ENCODE measurements around the gene GOLGA1. TPM values are rescaled to one million over a fixed set of nuclear protein-coding genes. Genes with fewer than 3 reads are reported as not detected.
A peak's percentile ranks its signal among the peaks of the same experiment; 100 is the strongest.

The GOLGA1 gene
- total and polyA plus RNA-seq, 2 of the 13 experiments (the other 11 are each of a cell fraction or from before 2014, with no cell fraction given): 12.7 to 15.9 TPM

- FAIRE-seq: no peak
- BruUV-seq (replicated peaks): no TSS peak
- no peak overlapping the region for H2AFZ ChIP-seq (ENCODE audit: low read length)
- TF ChIP-seq JUN (CRISPR knock-in tag; IDR thresholded peaks at IDR 0.05) (no peak), ZNF503 (CRISPR knock-in tag; IDR thresholded peaks at IDR 0.05) (no peak), ETV6 (CRISPR knock-in tag; conservative IDR thresholded peaks at IDR 0.05) (no peak), PPARG (CRISPR knock-in tag; conservative IDR thresholded peaks at IDR 0.05) (no peak), ZNF484 (CRISPR knock-in tag; IDR thresholded peaks at IDR 0.05; ENCODE audit: borderline replicate concordance, low read depth) (no peak), ZNF546 (CRISPR knock-in tag; conservative IDR thresholded peaks at IDR 0.05) (no peak), MTF2 (CRISPR knock-in tag; IDR thresholded peaks at IDR 0.05; ENCODE audit: borderline replicate concordance) (no peak), FOXP1 (IDR thresholded peaks at IDR 0.05) (no peak), FOXP1 (CRISPR knock-in tag; IDR thresholded peaks at IDR 0.05) (no peak)
- TF ChIP-seq, protein P1, sequence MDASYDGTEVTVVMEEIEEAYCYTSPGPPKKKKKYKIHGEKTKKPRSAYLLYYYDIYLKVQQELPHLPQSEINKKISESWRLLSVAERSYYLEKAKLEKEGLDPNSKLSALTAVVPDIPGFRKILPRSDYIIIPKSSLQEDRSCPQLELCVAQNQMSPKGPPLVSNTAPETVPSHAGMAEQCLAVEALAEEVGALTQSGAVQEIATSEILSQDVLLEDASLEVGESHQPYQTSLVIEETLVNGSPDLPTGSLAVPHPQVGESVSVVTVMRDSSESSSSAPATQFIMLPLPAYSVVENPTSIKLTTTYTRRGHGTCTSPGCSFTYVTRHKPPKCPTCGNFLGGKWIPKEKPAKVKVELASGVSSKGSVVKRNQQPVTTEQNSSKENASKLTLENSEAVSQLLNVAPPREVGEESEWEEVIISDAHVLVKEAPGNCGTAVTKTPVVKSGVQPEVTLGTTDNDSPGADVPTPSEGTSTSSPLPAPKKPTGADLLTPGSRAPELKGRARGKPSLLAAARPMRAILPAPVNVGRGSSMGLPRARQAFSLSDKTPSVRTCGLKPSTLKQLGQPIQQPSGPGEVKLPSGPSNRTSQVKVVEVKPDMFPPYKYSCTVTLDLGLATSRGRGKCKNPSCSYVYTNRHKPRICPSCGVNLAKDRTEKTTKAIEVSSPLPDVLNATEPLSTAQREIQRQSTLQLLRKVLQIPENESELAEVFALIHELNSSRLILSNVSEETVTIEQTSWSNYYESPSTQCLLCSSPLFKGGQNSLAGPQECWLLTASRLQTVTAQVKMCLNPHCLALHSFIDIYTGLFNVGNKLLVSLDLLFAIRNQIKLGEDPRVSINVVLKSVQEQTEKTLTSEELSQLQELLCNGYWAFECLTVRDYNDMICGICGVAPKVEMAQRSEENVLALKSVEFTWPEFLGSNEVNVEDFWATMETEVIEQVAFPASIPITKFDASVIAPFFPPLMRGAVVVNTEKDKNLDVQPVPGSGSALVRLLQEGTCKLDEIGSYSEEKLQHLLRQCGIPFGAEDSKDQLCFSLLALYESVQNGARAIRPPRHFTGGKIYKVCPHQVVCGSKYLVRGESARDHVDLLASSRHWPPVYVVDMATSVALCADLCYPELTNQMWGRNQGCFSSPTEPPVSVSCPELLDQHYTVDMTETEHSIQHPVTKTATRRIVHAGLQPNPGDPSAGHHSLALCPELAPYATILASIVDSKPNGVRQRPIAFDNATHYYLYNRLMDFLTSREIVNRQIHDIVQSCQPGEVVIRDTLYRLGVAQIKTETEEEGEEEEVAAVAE (CRISPR knock-in tag; IDR thresholded peaks at IDR 0.05; ENCODE audit: borderline replicate concordance): no peak
- TF ChIP-seq, protein P2, sequence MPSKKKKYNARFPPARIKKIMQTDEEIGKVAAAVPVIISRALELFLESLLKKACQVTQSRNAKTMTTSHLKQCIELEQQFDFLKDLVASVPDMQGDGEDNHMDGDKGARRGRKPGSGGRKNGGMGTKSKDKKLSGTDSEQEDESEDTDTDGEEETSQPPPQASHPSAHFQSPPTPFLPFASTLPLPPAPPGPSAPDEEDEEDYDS (CRISPR knock-in tag; IDR thresholded peaks at IDR 0.05): no peak
- TF ChIP-seq, protein P3, sequence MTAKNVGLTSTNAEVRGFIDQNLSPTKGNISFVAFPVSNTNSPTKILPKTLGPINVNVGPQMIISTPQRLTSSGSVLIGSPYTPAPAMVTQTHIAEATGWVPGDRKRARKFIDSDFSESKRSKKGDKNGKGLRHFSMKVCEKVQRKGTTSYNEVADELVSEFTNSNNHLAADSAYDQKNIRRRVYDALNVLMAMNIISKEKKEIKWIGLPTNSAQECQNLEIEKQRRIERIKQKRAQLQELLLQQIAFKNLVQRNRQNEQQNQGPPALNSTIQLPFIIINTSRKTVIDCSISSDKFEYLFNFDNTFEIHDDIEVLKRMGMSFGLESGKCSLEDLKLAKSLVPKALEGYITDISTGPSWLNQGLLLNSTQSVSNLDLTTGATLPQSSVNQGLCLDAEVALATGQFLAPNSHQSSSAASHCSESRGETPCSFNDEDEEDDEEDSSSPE (CRISPR knock-in tag; IDR thresholded peaks at IDR 0.05): no peak
- TF ChIP-seq, protein P4, sequence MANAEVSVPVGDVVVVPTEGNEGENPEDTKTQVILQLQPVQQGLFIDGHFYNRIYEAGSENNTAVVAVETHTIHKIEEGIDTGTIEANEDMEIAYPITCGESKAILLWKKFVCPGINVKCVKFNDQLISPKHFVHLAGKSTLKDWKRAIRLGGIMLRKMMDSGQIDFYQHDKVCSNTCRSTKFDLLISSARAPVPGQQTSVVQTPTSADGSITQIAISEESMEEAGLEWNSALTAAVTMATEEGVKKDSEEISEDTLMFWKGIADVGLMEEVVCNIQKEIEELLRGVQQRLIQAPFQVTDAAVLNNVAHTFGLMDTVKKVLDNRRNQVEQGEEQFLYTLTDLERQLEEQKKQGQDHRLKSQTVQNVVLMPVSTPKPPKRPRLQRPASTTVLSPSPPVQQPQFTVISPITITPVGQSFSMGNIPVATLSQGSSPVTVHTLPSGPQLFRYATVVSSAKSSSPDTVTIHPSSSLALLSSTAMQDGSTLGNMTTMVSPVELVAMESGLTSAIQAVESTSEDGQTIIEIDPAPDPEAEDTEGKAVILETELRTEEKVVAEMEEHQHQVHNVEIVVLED (CRISPR knock-in tag; IDR thresholded peaks at IDR 0.05; ENCODE audit: borderline replicate concordance): no peak
These were observed 99.6 kb downstream of the GOLGA1 start for GRCh38 chr9:124841075-124841821.

More at GRCh38 chr9:124841075-124841821, 99.6 kb downstream of the GOLGA1 start:
- H3K27ac ChIP-seq (ENCODE audit: extremely low read length, insufficient read depth, low read length): no peak overlapping the region
- H3K4me3 ChIP-seq (replicated peaks in 1 of 3; ENCODE audit: insufficient read depth in 1 of 3, low read depth in 2 of 3, low read length in 3 of 3): peak overlapping the region in 1 of 3 experiments; percentile 60; a peak in 1 of 6 replicates
- H3K36me3 ChIP-seq (replicated peaks in 1 of 2; ENCODE audit: control insufficient read depth in 1 of 2, insufficient read depth in 2 of 2, low read length in 2 of 2): no peaks in the 10 kb centered on the region
- CTCF ChIA-PET (ENCODE audit: low intra/inter-chr PET ratio, low total read pairs): interaction anchor here (1.2 to 2.8 kb wide), 4 partner anchors 8 to 69 kb away, joined by 3 to 16 read pairs (median 10); partner anchors contain the start of gene WDR38
- in situ Hi-C loops (cut with HindIII; ENCODE audit: extremely low pct_ligation_motif_present, low pct_unique_long_range_greater_than_20kb) (loop anchor here (10.0 kb wide), 1 partner anchor 46 kb away; no protein-coding TSS in a partner anchor), intact Hi-C loops (cut with micrococcal nuclease; ENCODE audit: unreplicated experiment) (no loop called here)
- no peak for ATAC-seq
- peak overlapping the region; percentile 70; the same call in 1 of the 2 replicates for H3K4me2 ChIP-seq (ENCODE audit: low read depth, low read length)
- H3K27me3 ChIP-seq (ENCODE audit: control insufficient read depth in 1 of 2, insufficient read depth in 2 of 2, low read length in 2 of 2): no peaks in the 10 kb centered on the region; a peak in 1 of 5 replicates
- H4K20me1 ChIP-seq (ENCODE audit: insufficient read depth, low read length): no peaks in the 10 kb centered on the region
- 32% methylated on average over 13 of the region's 14 CpGs for WGBS (ENCODE audit: low lambda C conversion rate)
- no peak for DNase-seq (ENCODE audit: low spot score)
- H3K9me3 ChIP-seq (ENCODE audit: low read length): no peaks in the 10 kb centered on the region
- H3K9ac ChIP-seq (ENCODE audit: insufficient read depth, low read depth, low read length): no peak overlapping the region
- no peaks in the 10 kb centered on the region for H3K79me2 ChIP-seq (ENCODE audit: insufficient read depth, low read length)
- H3K4me1 ChIP-seq (ENCODE audit: insufficient read depth, low read length): peaks cover 39% of the 10 kb centered on the region
- POLR2A ChIA-PET: interaction anchor here (0.9 to 2.0 kb wide), 3 partner anchors 10 to 21 kb away, joined by 3 to 5 read pairs (median 4); partner anchors contain the start of genes ARPC5L and RPL35

Data from HepG2 (cell line).